HepG2 (cell line): Measurements from ENCODE around the gene MRRF. TPM values are rescaled to one million over a fixed set of nuclear protein-coding genes. Genes with fewer than 3 reads are reported as not detected.
A peak's percentile ranks its signal among the peaks of the same experiment; 100 is the strongest.

Experiments used
- ARID3A ChIP-seq: IDR thresholded peaks from 2 replicates; pipeline ENCODE4 v1.6.1; 2012; ENCODE audit warnings: low read depth, low read length, improper control_type of control experiment
- ARNTL ChIP-seq: sonication (generic); formaldehyde crosslinking; IDR thresholded peaks from 2 replicates; pipeline ENCODE4 v1.4.0; 2020; ENCODE audit warnings: mild to moderate bottlenecking, missing genetic modification reagents
- ASH2L ChIP-seq: fragments of 300-600, 200-600 bp; sonication (generic); IDR thresholded peaks from 2 replicates; pipeline ENCODE4 v1.7.0; 2017; ENCODE audit warnings: low read depth, mild to moderate bottlenecking, moderate library complexity, mixed read lengths, low read length; ENCODE audit not compliant: insufficient read length
- CAMTA2 ChIP-seq: sonication (generic); formaldehyde crosslinking; IDR thresholded peaks from 2 replicates; pipeline ENCODE4 v1.4.0; 2020; ENCODE audit warnings: mild to moderate bottlenecking, missing genetic modification reagents, borderline replicate concordance
- CCDC6 ChIP-seq: sonication (generic); formaldehyde crosslinking; IDR thresholded peaks from 2 replicates; pipeline ENCODE4 v1.8.1; 2022; ENCODE audit warnings: mild to moderate bottlenecking, missing genetic modification reagents, moderate library complexity
- FOXM1 ChIP-seq: sonication (generic); formaldehyde crosslinking; IDR thresholded peaks from 2 replicates; pipeline ENCODE4 v1.5.0; 2020; ENCODE audit warnings: missing genetic modification reagents
- GZF1 ChIP-seq: sonication (generic); formaldehyde crosslinking; IDR thresholded peaks from 2 replicates; pipeline ENCODE4 v1.5.1; 2020; ENCODE audit warnings: mild to moderate bottlenecking, missing genetic modification reagents
- JUND ChIP-seq: sonication (generic); formaldehyde crosslinking; IDR thresholded peaks from 2 replicates; pipeline ENCODE4 v1.8.0; 2022; ENCODE audit warnings: mild to moderate bottlenecking, missing genetic modification reagents
- MAFG ChIP-seq: sonication (generic); formaldehyde crosslinking; IDR thresholded peaks from 2 replicates; pipeline ENCODE4 v1.5.1; 2020; ENCODE audit warnings: mild to moderate bottlenecking, missing genetic modification reagents
- MTA1 ChIP-seq: sonication (generic); formaldehyde crosslinking; IDR thresholded peaks from 2 replicates; pipeline ENCODE4 v1.4.0; 2020; ENCODE audit warnings: missing genetic modification reagents, mild to moderate bottlenecking, borderline replicate concordance
- NFRKB ChIP-seq: fragments of 450-650 bp; IDR thresholded peaks from 2 replicates; pipeline ENCODE4 v1.6.1; 2017
- RAD51 ChIP-seq: fragments of 450-650 bp; IDR thresholded peaks from 2 replicates; pipeline ENCODE4 v1.6.1; 2016; ENCODE audit warnings: borderline replicate concordance
- RFXAP ChIP-seq: sonication (generic); formaldehyde crosslinking; IDR thresholded peaks from 2 replicates; pipeline ENCODE4 v1.4.0; 2020; ENCODE audit warnings: missing genetic modification reagents, borderline replicate concordance
- RXRA ChIP-seq: sonication (generic); formaldehyde crosslinking; IDR thresholded peaks from 2 replicates; pipeline ENCODE4 v1.5.1; 2020; ENCODE audit warnings: missing genetic modification reagents
- ZNF468 ChIP-seq: sonication (generic); formaldehyde crosslinking; IDR thresholded peaks from 2 replicates; pipeline ENCODE4 v1.8.0; 2022; ENCODE audit warnings: mild to moderate bottlenecking, moderate library complexity, missing genetic modification reagents
- ZNF577 ChIP-seq: sonication (generic); formaldehyde crosslinking; IDR thresholded peaks from 2 replicates; pipeline ENCODE4 v1.4.0; 2020; ENCODE audit warnings: mild to moderate bottlenecking, low read depth, missing genetic modification reagents, borderline replicate concordance
- ZNF775 ChIP-seq: sonication (generic); formaldehyde crosslinking; IDR thresholded peaks from 2 replicates; pipeline ENCODE4 v1.4.0; 2020; ENCODE audit warnings: missing genetic modification reagents, mild to moderate bottlenecking, moderate library complexity, borderline replicate concordance
- ZNF839 ChIP-seq: sonication (generic); formaldehyde crosslinking; IDR thresholded peaks from 2 replicates; pipeline ENCODE4 v1.4.0; 2020; ENCODE audit warnings: missing genetic modification reagents, mild to moderate bottlenecking, borderline replicate concordance
- polyA plus RNA-seq, 8 experiments: library from polyadenylated mRNA; depleted of rRNA in 3 of 8; stranded (reverse) in 7 of 8; unstranded in 1 of 8; fragments of >200 nt; fragmentation: Illumina TruSeq in 4 of 8; extraction: Trizol in 4 of 8; gene quantifications; 2 replicates each; pipeline versions ENCODE4 v1.2.1 to v1.2.3, GENCODE V29; 2011 to 2016; ENCODE audit warnings: low read depth in 4 of 8, missing spikeins in 1 of 8, mixed read lengths in 1 of 8; ENCODE audit not compliant: insufficient read depth in 1 of 8
- total RNA-seq, 5 experiments: library from RNA; depleted of rRNA; stranded (reverse); fragments of >200 nt; fragmentation: Illumina TruSeq; extraction: Trizol; gene quantifications; 2 replicates each; pipeline ENCODE4 v1.2.3, GENCODE V29; 2016; ENCODE audit warnings: low read depth in 1 of 5
- TF ChIP-seq, protein P1 (sequence below), 2 experiments: sonication (generic) in 1 of 2; formaldehyde crosslinking in 1 of 2; IDR thresholded peaks; 2 replicates each; pipeline versions ENCODE4 v1.4.0 to v1.6.1; 2016 to 2020; ENCODE audit warnings: borderline replicate concordance in 1 of 2, low read depth in 1 of 2, mild to moderate bottlenecking in 1 of 2, missing genetic modification reagents in 1 of 2
- TF ChIP-seq, protein P2 (sequence below): sonication (generic); formaldehyde crosslinking; IDR thresholded peaks from 2 replicates; pipeline ENCODE4 v1.8.0; 2022; ENCODE audit warnings: missing genetic modification reagents, mild to moderate bottlenecking, inconsistent platforms, borderline replicate concordance
- TF ChIP-seq, protein P3 (sequence below): sonication (generic); formaldehyde crosslinking; IDR thresholded peaks from 2 replicates; pipeline ENCODE4 v1.4.0; 2020; ENCODE audit warnings: mild to moderate bottlenecking, missing genetic modification reagents

The MRRF gene
- total and polyA plus RNA-seq, 2 of the 13 experiments (the other 11 are each of a cell fraction or from before 2014, with no cell fraction given): 37.3 to 44.3 TPM

GRCh38 chr9:122346478-122347347 lies 82.0 kb downstream of the MRRF start (continued):
- TF ChIP-seq, protein P1, sequence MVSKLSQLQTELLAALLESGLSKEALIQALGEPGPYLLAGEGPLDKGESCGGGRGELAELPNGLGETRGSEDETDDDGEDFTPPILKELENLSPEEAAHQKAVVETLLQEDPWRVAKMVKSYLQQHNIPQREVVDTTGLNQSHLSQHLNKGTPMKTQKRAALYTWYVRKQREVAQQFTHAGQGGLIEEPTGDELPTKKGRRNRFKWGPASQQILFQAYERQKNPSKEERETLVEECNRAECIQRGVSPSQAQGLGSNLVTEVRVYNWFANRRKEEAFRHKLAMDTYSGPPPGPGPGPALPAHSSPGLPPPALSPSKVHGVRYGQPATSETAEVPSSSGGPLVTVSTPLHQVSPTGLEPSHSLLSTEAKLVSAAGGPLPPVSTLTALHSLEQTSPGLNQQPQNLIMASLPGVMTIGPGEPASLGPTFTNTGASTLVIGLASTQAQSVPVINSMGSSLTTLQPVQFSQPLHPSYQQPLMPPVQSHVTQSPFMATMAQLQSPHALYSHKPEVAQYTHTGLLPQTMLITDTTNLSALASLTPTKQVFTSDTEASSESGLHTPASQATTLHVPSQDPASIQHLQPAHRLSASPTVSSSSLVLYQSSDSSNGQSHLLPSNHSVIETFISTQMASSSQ (IDR thresholded peaks at IDR 0.05; ENCODE audit: low read depth): no peak
- TF ChIP-seq, protein P1 (CRISPR knock-in tag; IDR thresholded peaks at IDR 0.05; ENCODE audit: borderline replicate concordance): no peak
- no peak for TF ChIP-seq RAD51
- TF ChIP-seq NFRKB: no peak
- TF ChIP-seq JUND (CRISPR knock-in tag): 0 out of 2 replicates have a peak, but pooled peaks have one; percentile 19
- TF ChIP-seq, protein P2, sequence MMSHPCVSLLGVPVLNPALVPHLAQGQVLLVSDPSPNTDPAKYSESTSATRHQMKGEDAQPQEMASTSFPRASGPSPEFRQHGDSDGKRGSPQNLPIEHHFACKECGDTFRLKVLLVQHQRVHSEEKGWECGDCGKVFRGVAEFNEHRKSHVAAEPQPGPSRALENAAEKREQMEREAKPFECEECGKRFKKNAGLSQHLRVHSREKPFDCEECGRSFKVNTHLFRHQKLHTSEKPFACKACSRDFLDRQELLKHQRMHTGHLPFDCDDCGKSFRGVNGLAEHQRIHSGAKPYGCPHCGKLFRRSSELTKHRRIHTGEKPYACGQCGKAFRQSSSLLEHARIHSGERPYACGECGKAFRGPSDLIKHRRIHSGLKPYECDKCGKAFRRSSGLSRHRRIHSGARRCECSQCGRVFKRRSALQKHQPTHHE (CRISPR knock-in tag): no peak
- TF ChIP-seq ASH2L: no peak
- TF ChIP-seq ZNF468: no peak
- TF ChIP-seq ARNTL (CRISPR knock-in tag): no peak
- no peak for TF ChIP-seq GZF1
- TF ChIP-seq MTA1 (CRISPR knock-in tag): no peak; the same call in 1 of the 2 replicates
- no peak; the same call in 1 of the 2 replicates for TF ChIP-seq RFXAP (CRISPR knock-in tag)
- TF ChIP-seq CAMTA2: no peak
- no peak for TF ChIP-seq ZNF775 (CRISPR knock-in tag)
- 0 out of 2 replicates have a peak, but pooled peaks have one; percentile 38 for TF ChIP-seq FOXM1 (CRISPR knock-in tag)
- no peak for TF ChIP-seq ARID3A
- TF ChIP-seq RXRA (CRISPR knock-in tag): peak; percentile 49; the same call in 1 of the 2 replicates
- TF ChIP-seq, protein P3, sequence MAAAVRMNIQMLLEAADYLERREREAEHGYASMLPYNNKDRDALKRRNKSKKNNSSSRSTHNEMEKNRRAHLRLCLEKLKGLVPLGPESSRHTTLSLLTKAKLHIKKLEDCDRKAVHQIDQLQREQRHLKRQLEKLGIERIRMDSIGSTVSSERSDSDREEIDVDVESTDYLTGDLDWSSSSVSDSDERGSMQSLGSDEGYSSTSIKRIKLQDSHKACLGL: 0 out of 2 replicates have a peak, but pooled peaks have one; percentile 80
- TF ChIP-seq MAFG (CRISPR knock-in tag): no peak
- no peak; the same call in 1 of the 2 replicates for TF ChIP-seq ZNF839 (CRISPR knock-in tag)
- no peak for TF ChIP-seq ZNF577 (CRISPR knock-in tag)
- TF ChIP-seq CCDC6 (CRISPR knock-in tag): 0 out of 2 replicates have a peak, but pooled peaks have one; percentile 77
